ENCODE data around the gene GAGE12G. TPM values are rescaled to one million over a fixed set of nuclear protein-coding genes. Genes with fewer than 3 reads are reported as not detected.
"Not testable (repeated sequence)": the region's sequence is repeated elsewhere in the genome, so short reads cannot be mapped to it uniquely, and the experiment has no call there.

GAGE12G gene
- not detected for total RNA-seq
- total RNA-seq = 0 reads per million in 2 donors

GRCh38 chrX:49570100-49570499, at the start of gene GAGE12G:
Gene GAGE12G (plus strand): TSS chrX:49570400. CDS start chrX:49571555, 1,155 bp downstream.
- not testable (repeated sequence) for DNase-seq; H3K9me3 ChIP-seq (ENCODE audit: control insufficient read depth, low read length, poor library complexity, severe bottlenecking); H3K4me1 Mint-ChIP-seq; ATAC-seq; H3K27ac Mint-ChIP-seq; H3K27me3 Mint-ChIP-seq; H3K36me3 Mint-ChIP-seq (ENCODE audit: low read depth); H3K4me3 Mint-ChIP-seq

GRCh38 chrX:49531877-49532276, 38.3 kb upstream of the GAGE12G start, which contains the start of gene GAGE12C:
Gene GAGE12C (plus strand): TSS chrX:49532177. CDS start chrX:49533332, 1,155 bp downstream.
- H3K27ac Mint-ChIP-seq; H3K36me3 Mint-ChIP-seq (ENCODE audit: low read depth); ATAC-seq; H3K27me3 Mint-ChIP-seq; H3K9me3 ChIP-seq (ENCODE audit: control insufficient read depth, low read length, poor library complexity, severe bottlenecking); H3K4me1 Mint-ChIP-seq; DNase-seq; H3K4me3 Mint-ChIP-seq: not testable (repeated sequence)

- not testable (repeated sequence) for H3K27me3 Mint-ChIP-seq; H3K4me3 Mint-ChIP-seq; DNase-seq; H3K9me3 ChIP-seq (ENCODE audit: control insufficient read depth, low read length, poor library complexity, severe bottlenecking); H3K36me3 Mint-ChIP-seq (ENCODE audit: low read depth); ATAC-seq; H3K4me1 Mint-ChIP-seq; H3K27ac Mint-ChIP-seq
These were observed 28.8 kb upstream of the GAGE12G start, which contains the start of gene GAGE12D for GRCh38 chrX:49541433-49541832. Gene GAGE12D (plus strand): TSS chrX:49541733. CDS start chrX:49542888, 1,155 bp downstream.

- ATAC-seq; H3K4me3 Mint-ChIP-seq; DNase-seq; H3K27me3 Mint-ChIP-seq; H3K9me3 ChIP-seq (ENCODE audit: control insufficient read depth, low read length, poor library complexity, severe bottlenecking); H3K27ac Mint-ChIP-seq; H3K4me1 Mint-ChIP-seq; H3K36me3 Mint-ChIP-seq (ENCODE audit: low read depth): not testable (repeated sequence)
These were observed 19.2 kb upstream of the GAGE12G start, which contains the start of gene GAGE12E for GRCh38 chrX:49550989-49551388. Gene GAGE12E (plus strand): TSS chrX:49551289. CDS start chrX:49552444, 1,155 bp downstream.

GRCh38 chrX:49560542-49560941, 9.7 kb upstream of the GAGE12G start, which contains the start of gene GAGE12F:
Gene GAGE12F (plus strand): TSS chrX:49560842. CDS start chrX:49561997, 1,155 bp downstream.
- not testable (repeated sequence) for H3K27me3 Mint-ChIP-seq; DNase-seq; H3K36me3 Mint-ChIP-seq (ENCODE audit: low read depth); ATAC-seq; H3K9me3 ChIP-seq (ENCODE audit: control insufficient read depth, low read length, poor library complexity, severe bottlenecking); H3K4me3 Mint-ChIP-seq; H3K4me1 Mint-ChIP-seq; H3K27ac Mint-ChIP-seq

- H3K27me3 Mint-ChIP-seq; H3K9me3 ChIP-seq (ENCODE audit: control insufficient read depth, low read length, poor library complexity, severe bottlenecking); H3K36me3 Mint-ChIP-seq (ENCODE audit: low read depth); ATAC-seq; H3K4me3 Mint-ChIP-seq; H3K27ac Mint-ChIP-seq; H3K4me1 Mint-ChIP-seq: not testable (repeated sequence)
- DNase-seq = peak in 1 of 3 donors; percentile 10
These were observed 1.5 kb upstream of the GAGE12G start for GRCh38 chrX:49568728-49569127.

- H3K9me3 ChIP-seq (ENCODE audit: control insufficient read depth, low read length, poor library complexity, severe bottlenecking); H3K27ac Mint-ChIP-seq; H3K36me3 Mint-ChIP-seq (ENCODE audit: low read depth); H3K4me3 Mint-ChIP-seq; H3K4me1 Mint-ChIP-seq; H3K27me3 Mint-ChIP-seq; DNase-seq; ATAC-seq: not testable (repeated sequence)
These were observed 1.0 kb upstream of the GAGE12G start for GRCh38 chrX:49569152-49569551.

- not testable (repeated sequence) for H3K27ac Mint-ChIP-seq; H3K4me1 Mint-ChIP-seq; ATAC-seq; H3K36me3 Mint-ChIP-seq (ENCODE audit: low read depth); H3K27me3 Mint-ChIP-seq; DNase-seq; H3K9me3 ChIP-seq (ENCODE audit: control insufficient read depth, low read length, poor library complexity, severe bottlenecking); H3K4me3 Mint-ChIP-seq
These were observed 9.4 kb downstream of the GAGE12G start, which contains the start of gene GAGE12H for GRCh38 chrX:49579649-49580048. Gene GAGE12H (plus strand): TSS chrX:49579949. CDS start chrX:49581104, 1,155 bp downstream.

GRCh38 chrX:49589196-49589595, 19.0 kb downstream of the GAGE12G start, which contains the start of gene GAGE2A:
Gene GAGE2A (plus strand): TSS chrX:49589496. CDS start chrX:49590651, 1,155 bp downstream.
- not testable (repeated sequence) for ATAC-seq; H3K4me1 Mint-ChIP-seq; DNase-seq; H3K9me3 ChIP-seq (ENCODE audit: control insufficient read depth, low read length, poor library complexity, severe bottlenecking); H3K27ac Mint-ChIP-seq; H3K27me3 Mint-ChIP-seq; H3K36me3 Mint-ChIP-seq (ENCODE audit: low read depth); H3K4me3 Mint-ChIP-seq

GRCh38 chrX:49589769-49590478, 19.7 kb downstream of the GAGE12G start:
- not testable (repeated sequence) for H3K27ac Mint-ChIP-seq; H3K4me3 Mint-ChIP-seq; ATAC-seq; H3K4me1 Mint-ChIP-seq; H3K9me3 ChIP-seq (ENCODE audit: control insufficient read depth, low read length, poor library complexity, severe bottlenecking); H3K36me3 Mint-ChIP-seq (ENCODE audit: low read depth); H3K27me3 Mint-ChIP-seq
- DNase-seq = peak in 1 of 3 donors; percentile 8

- not testable (repeated sequence) for H3K9me3 ChIP-seq (ENCODE audit: control insufficient read depth, low read length, poor library complexity, severe bottlenecking); H3K4me3 Mint-ChIP-seq; DNase-seq; H3K36me3 Mint-ChIP-seq (ENCODE audit: low read depth); H3K27me3 Mint-ChIP-seq; ATAC-seq; H3K4me1 Mint-ChIP-seq; H3K27ac Mint-ChIP-seq
These were observed 20.3 kb downstream of the GAGE12G start for GRCh38 chrX:49590488-49590887.

- not testable (repeated sequence) for H3K4me1 Mint-ChIP-seq; ATAC-seq; DNase-seq; H3K27me3 Mint-ChIP-seq; H3K27ac Mint-ChIP-seq; H3K4me3 Mint-ChIP-seq; H3K9me3 ChIP-seq (ENCODE audit: control insufficient read depth, low read length, poor library complexity, severe bottlenecking); H3K36me3 Mint-ChIP-seq (ENCODE audit: low read depth)
These were observed 28.5 kb downstream of the GAGE12G start, which contains the start of gene GAGE1 for GRCh38 chrX:49598720-49599119. Gene GAGE1 (plus strand): TSS chrX:49599020. CDS start chrX:49600175, 1,155 bp downstream.

GRCh38 chrX:49610718-49611310, 40.6 kb downstream of the GAGE12G start:
- H3K36me3 Mint-ChIP-seq (ENCODE audit: low read depth) = peaks cover 3% of the 10 kb centered on the region

More at GRCh38 chrX:49610718-49611310, 40.6 kb downstream of the GAGE12G start:
- no peak overlapping the region for H3K4me3 Mint-ChIP-seq
- H3K27ac Mint-ChIP-seq = no peak overlapping the region
- no peaks in the 10 kb centered on the region for H3K4me1 Mint-ChIP-seq
- no peak for ATAC-seq
- H3K27me3 Mint-ChIP-seq = no peaks in the 10 kb centered on the region
- DNase-seq = no peak
- H3K9me3 ChIP-seq (ENCODE audit: control insufficient read depth, low read length, poor library complexity, severe bottlenecking) = no peaks in the 10 kb centered on the region
